PC-9 (cell line): ENCODE data around the gene STX3. TPM values are rescaled to one million over a fixed set of nuclear protein-coding genes. Genes with fewer than 3 reads are reported as not detected.

Experiments used
- BruUV-seq: library from RNA; stranded (reverse); fragments of 400-500 nt; replicated peaks from 2 replicates; lab custom pipeline; 2021; lab: Mats Ljungman, UMichigan
- CTCF ChIA-PET: fragments of 300-600 bp; sonication (Branson Sonifier 250); formaldehyde crosslinking; loops from one replicate; lab custom pipeline; 2022; ENCODE audit warnings: antibody characterized with exemption; lab: Charles Lee
- POLR2A ChIA-PET: fragments of 300-600 bp; sonication (Branson Sonifier 250); formaldehyde crosslinking; loops from one replicate; lab custom pipeline; 2022; ENCODE audit warnings: antibody characterized with exemption; ENCODE audit not compliant: unreplicated experiment; lab: Charles Lee
- DNase-seq, 2 experiments: peaks; one replicate each; pipeline versions ENCODE4 v3.0.0 to v3.0.0-alpha.2; 2015 to 2022; ENCODE audit warnings: mixed read lengths in 1 of 2
- H2AFZ ChIP-seq: fragments of 200-600 bp; sonication (generic); 2 replicates; pipeline ENCODE4 v1.8.1; 2017; ENCODE audit warnings: antibody characterized with exemption
- H3F3A ChIP-seq: fragments of 200-600 bp; sonication (generic); 2 replicates; pipeline ENCODE4 v1.8.1; 2017; ENCODE audit warnings: antibody characterized with exemption, mild to moderate bottlenecking, low read depth; ENCODE audit not compliant: insufficient read depth
- H3K27ac ChIP-seq: fragments of 200-600 bp; sonication (generic); 2 replicates; pipeline ENCODE4 v1.6.1; 2016; ENCODE audit warnings: mixed run types
- H3K27me3 ChIP-seq: fragments of 200-600 bp; sonication (generic); 2 replicates; pipeline ENCODE4 v1.6.1; 2016; ENCODE audit warnings: low read depth, mixed run types; ENCODE audit not compliant: insufficient read depth
- H3K36me3 ChIP-seq: fragments of 200-600 bp; sonication (generic); 2 replicates; pipeline ENCODE4 v1.6.1; 2016; ENCODE audit warnings: low read depth, mixed run types
- H3K4me1 ChIP-seq: fragments of 200-600 bp; sonication (generic); replicated peaks from 2 replicates; pipeline ENCODE4 v1.6.1; 2016; ENCODE audit warnings: mixed run types; ENCODE audit not compliant: insufficient read depth
- H3K4me2 ChIP-seq: fragments of 200-600 bp; sonication (generic); 2 replicates; pipeline ENCODE4 v1.6.1; 2017; ENCODE audit warnings: mixed run types
- H3K4me3 ChIP-seq: fragments of 200-600 bp; sonication (generic); 2 replicates; pipeline ENCODE4 v1.6.1; 2016; ENCODE audit warnings: mixed run types
- H3K79me2 ChIP-seq: fragments of 200-600 bp; sonication (generic); 2 replicates; pipeline ENCODE4 v1.6.1; 2017; ENCODE audit warnings: low read depth, mixed run types
- H3K9me2 ChIP-seq: fragments of 200-600 bp; sonication (generic); 2 replicates; pipeline ENCODE4 v1.8.1; 2017; ENCODE audit warnings: mild to moderate bottlenecking; ENCODE audit not compliant: insufficient read depth
- H3K9me3 ChIP-seq: fragments of 200-600 bp; sonication (generic); 2 replicates; pipeline ENCODE4 v1.8.1; 2016; ENCODE audit warnings: low read depth; ENCODE audit not compliant: insufficient read depth
- H4K20me1 ChIP-seq: fragments of 200-600 bp; sonication (generic); 2 replicates; pipeline ENCODE4 v1.8.1; 2017; ENCODE audit not compliant: insufficient read depth
- EZH2 ChIP-seq: fragments of 200-600 bp; sonication (generic); IDR thresholded peaks from 2 replicates; pipeline ENCODE4 v1.8.0; 2017; ENCODE audit warnings: antibody characterized with exemption, low read depth
- intact Hi-C: fragments of 100-400 bp; cut with micrococcal nuclease; formaldehyde crosslinking; loops from one replicate; pipeline ENCODE4 v1.10.0; 2022; ENCODE audit not compliant: unreplicated experiment
- total RNA-seq: library from RNA; stranded (reverse); gene quantifications from 2 replicates; pipeline ENCODE4 v1.2.3, GENCODE V29; 2021
- TF ChIP-seq, protein P1 (sequence below): fragments of 200-600 bp; sonication (generic); conservative IDR thresholded peaks from 2 replicates; pipeline ENCODE4 v1.6.1; 2017; ENCODE audit warnings: mixed run types, antibody characterized with exemption, mild to moderate bottlenecking, moderate library complexity

The STX3 gene
- total RNA-seq, 1 experiment from 2014 or later = 50.1 TPM

DNA sequence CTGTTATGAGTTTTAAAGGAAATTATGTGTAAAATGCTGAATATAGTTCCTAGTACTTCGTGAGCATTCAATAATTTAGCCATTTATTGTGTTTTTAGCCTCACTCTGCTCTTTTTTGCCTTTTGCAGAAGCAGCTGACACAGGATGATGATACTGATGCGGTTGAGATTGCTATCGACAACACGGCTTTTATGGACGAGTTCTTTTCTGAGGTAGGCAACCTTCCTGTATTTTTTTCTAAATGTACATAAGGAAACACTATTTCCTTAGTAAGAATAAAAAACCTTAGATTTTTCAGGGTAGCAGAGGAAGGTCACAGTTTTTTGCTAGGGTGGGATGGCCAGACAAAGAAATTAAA, 17.9 kb downstream of the STX3 start:
- Histone ChIP-seq H4K20me1 (peaks cover 48% of the 10 kb centered on the region), H3K4me2 (no peak overlapping the region), H2AFZ (no peak overlapping the region), H3K9me2 (no peaks in the 10 kb centered on the region), H3K9me3 (no peaks in the 10 kb centered on the region), H3K79me2 (peaks cover 45% of the 10 kb centered on the region), H3K27ac (no peak overlapping the region), H3K27me3 (no peaks in the 10 kb centered on the region), H3K4me3 (no peak overlapping the region), H3F3A (peaks cover 23% of the 10 kb centered on the region; the same call in 1 of the 2 replicates), H3K36me3 (peaks cover 34% of the 10 kb centered on the region), H3K4me1 (peaks cover 28% of the 10 kb centered on the region)
- no TSS peak for BruUV-seq
- DNase-seq = no peak
- intact Hi-C loops = no loop called here
- no peak for TF ChIP-seq EZH2
- TF ChIP-seq, protein P1, sequence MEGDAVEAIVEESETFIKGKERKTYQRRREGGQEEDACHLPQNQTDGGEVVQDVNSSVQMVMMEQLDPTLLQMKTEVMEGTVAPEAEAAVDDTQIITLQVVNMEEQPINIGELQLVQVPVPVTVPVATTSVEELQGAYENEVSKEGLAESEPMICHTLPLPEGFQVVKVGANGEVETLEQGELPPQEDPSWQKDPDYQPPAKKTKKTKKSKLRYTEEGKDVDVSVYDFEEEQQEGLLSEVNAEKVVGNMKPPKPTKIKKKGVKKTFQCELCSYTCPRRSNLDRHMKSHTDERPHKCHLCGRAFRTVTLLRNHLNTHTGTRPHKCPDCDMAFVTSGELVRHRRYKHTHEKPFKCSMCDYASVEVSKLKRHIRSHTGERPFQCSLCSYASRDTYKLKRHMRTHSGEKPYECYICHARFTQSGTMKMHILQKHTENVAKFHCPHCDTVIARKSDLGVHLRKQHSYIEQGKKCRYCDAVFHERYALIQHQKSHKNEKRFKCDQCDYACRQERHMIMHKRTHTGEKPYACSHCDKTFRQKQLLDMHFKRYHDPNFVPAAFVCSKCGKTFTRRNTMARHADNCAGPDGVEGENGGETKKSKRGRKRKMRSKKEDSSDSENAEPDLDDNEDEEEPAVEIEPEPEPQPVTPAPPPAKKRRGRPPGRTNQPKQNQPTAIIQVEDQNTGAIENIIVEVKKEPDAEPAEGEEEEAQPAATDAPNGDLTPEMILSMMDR = no peak
- CTCF ChIA-PET = no interaction called here
- POLR2A ChIA-PET = no interaction called here

DNA sequence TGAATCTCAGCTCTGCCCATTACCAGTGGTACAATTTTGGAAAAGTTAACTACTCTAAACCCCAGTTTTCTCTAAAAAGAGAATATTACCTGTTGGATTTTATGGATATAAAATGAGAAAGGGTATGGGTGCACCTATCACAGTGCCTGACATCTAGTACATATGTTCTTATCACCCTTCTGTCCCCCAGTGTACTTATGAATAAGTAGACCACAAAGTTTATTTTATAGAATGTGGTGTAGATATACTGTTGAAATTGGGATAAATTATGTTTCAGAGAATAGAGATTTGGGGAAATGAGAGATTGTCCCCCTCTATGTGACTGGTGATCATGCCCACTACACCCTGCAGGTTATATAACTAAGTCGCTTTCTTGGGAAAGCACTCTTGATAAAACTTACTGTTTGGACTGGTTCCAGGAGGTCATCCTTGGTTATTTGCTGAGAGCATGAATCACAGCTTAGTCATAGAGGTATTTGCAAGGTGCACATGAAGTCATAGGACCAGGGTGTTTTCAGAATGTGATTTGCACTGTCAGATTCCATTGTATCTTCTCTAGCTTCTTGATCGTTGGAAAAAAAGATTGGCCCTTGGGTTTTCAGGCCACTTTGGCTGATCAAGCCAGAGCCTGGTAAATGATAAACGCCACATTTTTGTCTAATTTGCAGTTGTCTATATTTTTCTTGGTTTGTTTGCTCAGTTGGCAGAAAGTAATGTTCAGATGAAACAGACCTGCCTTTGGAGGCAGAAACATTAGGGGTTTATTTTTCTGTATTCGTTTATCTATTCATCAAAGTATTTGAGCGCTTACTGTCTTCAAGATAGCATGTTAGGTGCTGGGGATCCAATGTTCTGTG, 21.3 kb downstream of the STX3 start:
- BruUV-seq = no TSS peak
- CTCF ChIA-PET = interaction anchor here (0.6 to 1.1 kb wide), 5 partner anchors 10 to 25 kb away, joined by 3 to 4 read pairs (median 3); no protein-coding TSS in a partner anchor
- intact Hi-C loops = loop anchor here (1.0 to 5.0 kb wide), 4 partner anchors 11 to 214 kb away; partner anchors contain the start of gene STX3

DNA sequence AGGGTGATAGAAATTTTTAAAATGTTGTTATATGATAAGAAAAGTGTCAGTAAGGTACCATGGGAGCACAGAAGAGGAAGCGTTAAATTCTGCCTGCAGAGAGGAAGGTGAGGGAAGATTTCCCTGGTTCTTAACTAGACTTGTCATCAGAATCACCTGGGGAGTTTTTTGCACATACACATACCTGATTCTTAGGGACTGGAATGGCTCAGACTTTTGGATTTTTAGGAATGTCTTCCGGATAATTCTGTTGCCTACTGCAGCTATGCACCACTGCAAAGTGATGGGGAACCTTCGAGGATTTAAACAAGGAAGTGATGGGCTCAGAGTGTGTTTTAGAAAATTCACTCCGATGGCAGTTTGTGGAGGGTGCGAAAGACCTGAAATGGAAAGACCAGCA, 21.9 kb downstream of the STX3 start:
- Histone ChIP-seq H3K4me3 (no peak overlapping the region), H3K4me1 (peaks cover 48% of the 10 kb centered on the region), H3K9me2 (no peaks in the 10 kb centered on the region), H2AFZ (no peak overlapping the region), H3K79me2 (peaks cover 38% of the 10 kb centered on the region), H3K9me3 (no peaks in the 10 kb centered on the region), H3K27ac (peak overlapping the region; percentile 28), H3K4me2 (peak overlapping the region; percentile 62), H3K36me3 (peaks cover 41% of the 10 kb centered on the region), H3K27me3 (no peaks in the 10 kb centered on the region), H3F3A (peaks cover 38% of the 10 kb centered on the region; the same call in 1 of the 2 replicates), H4K20me1 (peaks cover 34% of the 10 kb centered on the region)
- peak; percentile 44 to 86 for DNase-seq
- CTCF ChIA-PET = interaction anchor here (0.6 to 1.1 kb wide), 3 partner anchors 10 to 22 kb away, joined by 3 to 4 read pairs (median 3); no protein-coding TSS in a partner anchor
- BruUV-seq = no TSS peak
- intact Hi-C loops = loop anchor here (2.0 to 5.0 kb wide), 2 partner anchors 80 to 215 kb away; no protein-coding TSS in a partner anchor
- POLR2A ChIA-PET = interaction anchor here (1.1 to 1.2 kb wide), 3 partner anchors 10 to 108 kb away, joined by 6 to 13 read pairs (median 7); partner anchors contain the start of gene PATL1
- TF ChIP-seq, protein P1 = no peak
- TF ChIP-seq EZH2 = no peak

More for the DNA sequence above, 21.3 kb downstream of the STX3 start:
- Histone ChIP-seq H3K4me3 (no peak overlapping the region), H3K4me1 (peaks cover 48% of the 10 kb centered on the region), H3K79me2 (peaks cover 37% of the 10 kb centered on the region), H3K9me3 (no peaks in the 10 kb centered on the region), H2AFZ (no peak overlapping the region), H3F3A (peaks cover 38% of the 10 kb centered on the region; the same call in 1 of the 2 replicates), H3K27me3 (no peaks in the 10 kb centered on the region), H3K36me3 (peaks cover 41% of the 10 kb centered on the region), H3K4me2 (peak overlapping the region; percentile 62), H4K20me1 (peaks cover 40% of the 10 kb centered on the region), H3K9me2 (no peaks in the 10 kb centered on the region), H3K27ac (peak overlapping the region; percentile 28)
- POLR2A ChIA-PET = interaction anchor here (0.7 to 1.2 kb wide), 4 partner anchors 11 to 107 kb away, joined by 3 to 13 read pairs (median 6); partner anchors contain the start of gene PATL1
- TF ChIP-seq, protein P1 = no peak
- TF ChIP-seq EZH2 = no peak
- peak; percentile 57 to 97 for DNase-seq
